NCI-H510A treated with DMSO at 0.1 percent for 48 hours (cell line): Measurements from ENCODE around the gene GNAL.
A peak's percentile ranks its signal among the peaks of the same experiment; 100 is the strongest.
"Not testable (repeated sequence)": the region's sequence is repeated elsewhere in the genome, so short reads cannot be mapped to it uniquely, and the experiment has no call there.

Experiments used
- DNase-seq: peaks from one replicate; lab custom pipeline; 2025; lab: John Stamatoyannopoulos, UW

Gene GNAL

DNA sequence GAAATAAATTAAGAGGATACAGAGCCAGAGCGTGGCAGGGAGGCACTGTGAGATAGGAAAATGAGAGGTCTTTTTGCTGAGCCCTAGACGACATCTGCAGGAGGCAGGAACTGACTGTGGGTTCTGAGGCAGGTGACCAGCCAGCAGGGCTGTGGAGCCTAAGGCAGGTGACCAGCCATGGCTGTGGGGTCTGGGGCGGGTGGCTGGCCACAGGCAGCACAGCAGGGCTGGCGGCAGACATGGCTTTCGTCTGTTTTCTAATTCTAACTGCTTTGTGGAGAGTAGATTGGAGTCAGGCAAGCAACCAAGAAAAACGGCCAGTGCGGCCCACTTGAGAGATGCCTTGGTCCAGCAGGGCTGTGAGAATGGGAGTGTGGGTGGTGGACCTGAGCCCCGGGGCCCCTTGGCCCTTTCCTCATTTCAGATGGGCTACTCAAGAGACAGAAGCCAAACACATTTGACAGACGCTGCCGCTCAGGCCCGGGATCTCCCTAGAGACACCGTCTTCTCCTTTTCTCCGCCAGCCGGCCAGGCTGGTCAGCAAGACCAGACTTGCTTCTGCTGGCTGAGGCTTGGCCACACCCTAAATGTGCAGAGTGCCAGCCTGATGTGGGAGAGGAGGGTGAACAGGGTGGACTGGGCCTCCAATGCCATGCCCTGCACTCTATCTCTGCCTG, 19.7 kb upstream of the GNAL start:
- DNase-seq = peak; percentile 23

DNA sequence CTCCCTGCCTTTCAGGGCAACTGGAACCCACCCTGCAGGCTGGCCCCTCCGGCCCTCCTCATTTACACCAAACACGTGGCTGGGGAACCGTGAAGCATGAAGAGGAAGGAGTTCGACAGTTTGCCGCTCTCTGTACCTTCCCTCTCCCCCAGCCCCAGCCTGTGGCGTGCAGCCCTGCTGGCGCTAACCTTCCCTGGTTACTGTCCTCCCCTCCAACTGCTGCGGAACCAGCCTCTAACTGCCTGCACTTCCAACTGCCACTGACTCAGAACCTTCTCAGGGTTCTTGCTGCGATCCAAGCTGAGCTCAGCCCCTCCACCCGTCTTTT, 19.2 kb upstream of the GNAL start:
- DNase-seq = no peak

DNA sequence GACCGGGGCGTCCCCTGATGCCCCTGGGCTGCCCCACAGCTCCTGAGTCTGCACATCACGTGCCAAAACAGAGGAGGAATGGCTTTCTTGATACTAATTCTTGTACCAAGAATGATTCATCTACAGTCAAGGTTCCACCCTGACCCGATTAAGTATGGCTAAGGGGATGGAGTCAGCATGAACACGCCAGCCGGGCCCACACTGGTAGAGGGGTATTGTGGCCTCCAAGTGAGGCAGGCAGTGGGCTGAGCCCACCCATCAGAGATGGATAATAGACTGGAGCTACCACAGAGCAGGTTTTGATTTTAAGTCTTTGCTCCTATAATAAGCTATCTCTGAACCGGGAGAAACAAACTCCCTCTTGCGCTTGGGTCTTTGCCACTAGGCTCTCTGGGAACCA, 17.9 kb upstream of the GNAL start:
- DNase-seq = no peak

DNA sequence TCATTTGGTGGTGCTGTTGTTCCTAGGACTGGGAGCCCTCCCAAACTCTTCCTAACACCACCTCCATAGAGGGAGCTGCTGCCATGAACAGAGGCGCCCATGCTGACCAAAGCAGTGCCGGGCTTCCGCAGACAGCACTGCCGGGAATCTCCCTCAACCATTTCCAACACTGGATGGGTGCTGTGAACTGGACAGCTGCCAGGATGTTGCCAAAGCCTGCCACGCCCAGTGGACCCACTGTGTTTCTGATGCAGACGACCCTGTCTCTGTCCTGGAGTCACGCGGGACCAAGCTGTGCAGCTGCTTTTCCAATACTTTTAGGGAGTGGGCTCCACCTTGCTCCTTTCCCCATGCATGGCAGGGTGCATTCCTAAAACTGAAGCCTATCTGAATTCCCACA, 16.9 kb upstream of the GNAL start:
- DNase-seq = no peak

DNA sequence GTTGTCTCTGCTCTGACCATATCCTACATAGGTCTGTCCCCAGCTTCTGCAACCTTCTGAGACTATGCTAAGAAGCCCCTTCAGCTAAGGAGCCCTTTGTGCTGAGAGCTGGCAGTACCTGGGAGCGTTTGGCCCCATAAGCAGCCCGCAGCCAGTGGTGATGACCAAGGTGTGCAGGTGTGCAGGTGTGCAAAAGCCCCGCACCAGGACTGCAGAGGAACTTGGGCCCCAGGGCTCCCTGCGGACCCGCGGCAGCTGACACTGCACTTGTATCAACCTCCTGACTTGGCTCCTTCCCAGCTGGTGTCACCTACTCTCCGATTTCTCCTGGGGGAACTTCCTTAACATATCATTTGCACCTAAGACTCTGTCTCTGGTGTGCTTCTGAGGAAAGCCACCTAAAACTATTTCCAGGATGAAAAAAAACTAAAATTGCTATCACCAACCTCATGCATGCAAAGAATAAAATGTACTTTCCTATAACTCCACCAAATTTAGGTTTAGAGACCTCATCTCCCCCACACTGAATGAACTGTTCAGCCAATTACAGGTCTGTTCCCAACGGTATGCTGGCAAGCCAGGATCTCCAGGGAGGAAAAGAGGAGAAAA, 16.1 kb upstream of the GNAL start:
- peak; percentile 7 for DNase-seq

DNA sequence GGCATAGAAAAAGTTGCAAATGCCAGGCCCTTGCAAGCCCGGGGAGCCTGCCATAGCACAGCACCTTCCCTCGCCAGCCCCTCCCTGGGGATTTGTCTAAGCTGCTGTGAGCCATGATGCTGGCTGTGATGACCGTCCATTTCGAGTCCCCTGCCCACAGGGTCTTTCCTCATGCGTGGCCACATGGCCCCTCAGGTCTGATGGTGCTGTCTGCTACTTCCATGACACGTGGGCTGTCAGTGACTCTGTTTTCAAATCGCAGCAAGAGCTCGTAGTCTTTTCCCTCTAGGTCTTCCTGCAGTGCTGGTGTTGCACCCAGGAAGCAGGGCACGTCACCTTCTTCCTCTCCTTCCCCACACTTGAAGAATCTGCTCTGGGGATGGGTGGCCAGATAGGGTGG, 15.5 kb upstream of the GNAL start:
- DNase-seq = no peak

DNA sequence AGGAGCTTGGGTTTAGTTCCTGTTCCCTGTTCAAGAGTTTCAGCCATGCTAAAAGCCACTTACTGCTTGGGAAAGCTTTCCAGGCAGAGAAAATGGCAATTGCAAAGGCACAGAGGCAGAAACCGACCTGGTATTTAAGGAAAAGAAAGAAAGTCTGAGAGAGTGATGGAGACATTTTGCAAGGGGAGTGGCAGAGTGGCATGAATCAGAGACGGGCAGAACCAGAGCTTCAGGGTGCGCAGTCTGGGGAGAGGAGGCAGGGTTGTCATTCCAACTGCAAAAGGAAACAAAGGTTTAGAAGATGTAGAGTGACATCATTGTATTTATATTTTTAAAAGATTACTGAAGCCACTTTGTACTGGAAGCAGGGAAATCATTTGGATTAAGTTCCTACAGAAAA, 14.9 kb upstream of the GNAL start:
- no peak for DNase-seq

DNA sequence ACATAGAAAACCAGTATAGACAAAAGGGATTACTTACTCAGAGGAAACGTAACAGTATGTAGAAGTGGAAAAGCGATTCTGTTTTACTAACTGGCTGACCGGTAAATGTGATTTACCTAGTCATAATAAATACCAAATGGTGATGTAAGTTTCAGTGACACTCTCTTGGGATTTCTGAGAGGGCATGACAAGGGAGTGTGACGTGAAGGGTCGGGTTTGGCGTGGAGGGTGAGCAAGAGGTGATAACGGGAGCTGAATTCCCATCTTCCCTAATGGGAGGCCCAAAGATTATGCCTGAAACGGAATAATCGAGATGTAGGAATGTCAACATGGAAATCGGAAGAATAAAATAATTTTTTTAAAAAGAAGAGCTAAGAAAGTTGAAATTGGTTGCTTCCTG, 12.7 kb upstream of the GNAL start:
- DNase-seq = no peak

DNA sequence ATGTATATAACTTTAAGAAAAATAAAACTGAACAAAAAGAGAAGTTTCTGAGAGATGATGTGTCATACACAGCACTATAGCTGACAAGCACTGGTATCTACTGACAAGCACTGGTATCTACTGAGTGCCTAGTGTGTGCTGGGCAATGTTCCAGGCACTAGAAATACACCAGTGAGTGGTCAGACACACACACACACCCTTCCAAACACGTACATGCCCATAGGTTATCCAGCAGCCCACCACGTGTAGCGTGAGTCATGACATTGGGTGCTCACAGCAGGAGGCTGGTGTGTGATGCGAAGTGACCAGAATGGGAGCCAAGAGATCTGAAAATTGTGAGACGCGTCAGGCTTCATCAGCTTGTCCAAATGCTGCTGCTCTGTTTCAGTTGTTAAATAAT, 12.2 kb upstream of the GNAL start:
- no peak for DNase-seq

DNA sequence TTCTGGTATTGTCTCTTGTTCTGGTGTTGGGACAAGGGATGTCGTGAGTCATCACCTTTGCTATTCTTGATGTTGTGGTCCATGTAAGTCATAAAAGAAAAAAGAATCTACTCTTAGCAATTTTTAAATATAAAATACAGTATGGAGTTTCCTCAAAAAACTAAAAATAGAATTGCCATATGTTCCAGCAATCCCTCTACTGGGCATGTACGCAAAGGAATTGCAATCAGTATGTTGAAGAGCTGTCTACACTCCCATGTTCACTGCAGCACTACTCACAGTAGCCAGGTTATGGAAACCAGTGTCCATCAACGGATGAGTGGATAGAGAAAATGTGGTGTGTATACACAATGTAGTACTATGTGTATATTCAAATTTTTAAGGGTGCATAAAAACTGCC, 10.9 kb upstream of the GNAL start:
- DNase-seq = no peak

DNA sequence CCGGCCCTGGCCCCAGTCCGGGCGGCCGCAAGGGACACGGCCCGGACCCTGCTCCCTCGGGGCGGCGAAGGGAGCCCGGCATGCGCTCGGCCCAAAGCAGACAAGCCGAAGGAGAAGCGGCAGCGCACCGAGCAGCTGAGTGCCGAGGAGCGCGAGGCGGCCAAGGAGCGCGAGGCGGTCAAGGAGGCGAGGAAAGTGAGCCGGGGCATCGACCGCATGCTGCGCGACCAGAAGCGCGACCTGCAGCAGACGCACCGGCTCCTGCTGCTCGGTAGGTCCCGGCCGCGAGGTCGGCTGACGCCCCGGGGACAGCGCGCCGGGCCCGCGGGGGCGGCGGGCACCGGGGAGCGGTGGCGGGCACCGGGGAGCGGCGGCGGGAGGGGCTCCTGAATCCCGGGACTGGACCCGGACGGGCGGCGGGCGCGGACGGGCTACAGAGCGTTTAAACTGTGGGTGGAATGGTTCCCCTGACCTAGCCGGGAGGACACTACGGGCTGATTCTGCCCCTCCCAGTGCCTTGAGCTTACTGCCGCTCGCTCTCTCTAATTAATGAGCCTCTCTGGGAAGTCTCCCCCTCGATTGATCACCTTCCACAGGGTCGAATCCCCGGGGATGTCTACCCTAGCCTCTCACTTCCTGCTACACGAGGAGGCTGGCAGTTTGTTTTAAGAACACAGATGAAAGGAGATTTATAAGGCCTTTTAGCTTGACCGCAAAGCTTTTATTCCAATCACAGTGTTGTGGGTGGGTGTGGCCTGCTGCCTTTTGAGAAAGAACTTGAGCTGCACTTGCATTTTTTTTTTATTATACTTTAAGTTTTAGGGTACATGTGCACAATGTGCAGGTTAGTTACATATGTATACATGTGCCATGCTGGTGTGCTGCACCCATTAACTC, 853 bp downstream of the GNAL start:
- DNase-seq = peak; percentile 41

DNA sequence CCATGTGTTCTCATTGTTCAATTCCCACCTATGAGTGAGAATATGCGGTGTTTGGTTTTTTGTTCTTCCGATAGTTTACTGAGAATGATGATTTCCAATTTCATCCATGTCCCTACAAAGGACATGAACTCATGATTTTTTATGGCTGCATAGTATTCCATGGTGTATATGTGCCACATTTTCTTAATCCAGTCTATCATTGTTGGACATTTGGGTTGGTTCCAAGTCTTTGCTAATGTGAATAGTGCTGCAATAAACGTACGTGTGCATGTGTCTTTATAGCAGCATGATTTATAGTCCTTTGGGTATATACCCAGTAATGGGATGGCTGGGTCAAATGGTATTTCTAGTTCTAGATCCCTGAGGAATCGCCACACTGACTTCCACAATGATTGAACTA, 1.6 kb downstream of the GNAL start:
- DNase-seq = not testable (repeated sequence)

DNA sequence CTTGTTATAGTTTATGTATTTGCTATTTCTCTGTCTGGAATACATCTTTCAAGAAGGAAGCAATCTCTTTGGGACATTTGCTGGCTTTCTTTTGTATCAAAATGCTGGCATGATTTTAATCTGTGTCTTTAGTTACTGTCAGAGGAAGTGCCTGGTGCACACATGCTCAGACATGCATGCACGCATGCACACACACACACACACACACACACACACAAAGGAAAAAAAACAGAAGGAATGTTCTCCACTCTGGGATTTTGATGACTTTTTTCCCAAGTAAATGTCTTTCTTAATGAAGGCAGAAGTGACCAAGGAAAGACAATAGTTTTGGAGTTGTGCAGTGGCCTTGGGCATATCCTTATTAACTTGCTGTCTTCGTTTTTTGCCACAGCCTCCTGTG, 6.7 kb downstream of the GNAL start:
- DNase-seq = no peak

DNA sequence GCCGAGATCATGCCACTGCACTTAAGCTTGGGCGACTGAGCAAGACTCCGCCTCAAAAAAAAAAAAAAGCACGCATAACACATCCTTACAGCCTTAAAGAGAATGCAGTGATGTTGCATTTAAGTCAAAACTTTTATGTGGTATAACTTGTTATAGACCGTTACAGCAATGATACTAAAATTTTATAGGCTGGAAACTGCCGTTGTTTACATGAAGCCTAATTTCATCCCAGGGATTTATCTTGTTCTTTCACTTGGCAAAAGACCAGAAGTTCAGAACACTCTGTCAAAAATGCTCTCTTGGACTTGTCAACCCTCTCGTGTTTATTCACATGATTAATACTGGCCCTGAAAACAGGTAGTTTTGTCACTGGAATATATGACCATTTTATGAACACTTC, 7.4 kb downstream of the GNAL start:
- no peak for DNase-seq

DNA sequence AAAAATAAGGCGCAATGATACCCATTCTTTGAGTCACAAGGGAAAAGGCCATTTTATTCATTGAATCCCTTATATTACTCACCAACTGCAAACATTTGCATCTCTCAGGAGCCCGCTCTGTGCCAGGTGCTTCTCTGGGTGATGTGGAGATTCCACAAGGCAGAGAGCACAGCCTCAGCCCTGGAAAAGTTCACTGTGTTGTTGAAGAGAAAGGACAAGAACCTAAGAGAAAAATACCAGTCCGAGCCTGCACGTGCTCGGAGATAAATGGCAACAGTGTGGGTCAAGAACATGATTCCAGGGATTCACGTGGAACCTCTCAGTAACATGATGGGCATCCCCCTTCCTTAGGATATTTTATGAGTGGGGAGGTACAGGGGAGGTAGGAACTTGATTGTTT, 11.8 kb downstream of the GNAL start:
- no peak for DNase-seq

DNA sequence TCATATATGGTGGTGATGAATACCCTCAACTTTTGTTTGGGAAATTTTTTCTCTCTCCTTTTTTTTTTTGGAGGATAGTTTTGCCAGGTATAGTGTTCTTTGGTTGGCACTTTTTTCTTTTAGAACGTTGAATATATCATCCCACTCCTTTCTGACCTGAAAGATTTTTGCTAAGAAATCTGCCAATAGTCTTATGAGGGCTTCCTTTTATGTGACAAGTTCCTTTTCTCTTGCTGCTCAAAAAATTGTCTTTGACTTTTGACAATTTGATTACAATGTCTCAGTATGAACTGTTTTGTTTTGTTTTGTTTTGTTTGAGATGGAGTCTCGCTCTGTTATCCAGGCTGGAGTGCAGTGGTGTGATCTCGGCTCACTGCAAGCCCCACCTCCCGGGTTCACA, 21.5 kb downstream of the GNAL start:
- no peak for DNase-seq

DNA sequence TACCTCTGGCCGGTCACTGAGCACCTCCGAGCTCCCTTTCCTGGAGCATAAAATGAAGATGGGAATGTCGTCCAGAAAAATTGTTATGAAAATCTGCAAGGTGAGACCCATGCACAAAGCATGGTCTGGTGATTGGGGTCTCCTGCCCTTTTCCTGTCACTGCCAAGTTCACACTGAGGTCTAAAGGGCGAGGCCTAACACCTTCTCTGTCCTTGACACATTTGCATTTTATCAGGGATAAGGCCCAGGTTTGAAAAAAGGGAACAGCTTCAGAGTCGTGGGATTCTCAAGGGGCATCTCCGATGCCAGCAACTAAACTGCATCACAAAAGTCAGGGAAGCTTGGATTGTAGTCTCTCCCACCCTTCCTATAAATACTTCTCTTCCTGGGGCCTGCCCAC, 24.7 kb downstream of the GNAL start:
- DNase-seq = no peak

DNA sequence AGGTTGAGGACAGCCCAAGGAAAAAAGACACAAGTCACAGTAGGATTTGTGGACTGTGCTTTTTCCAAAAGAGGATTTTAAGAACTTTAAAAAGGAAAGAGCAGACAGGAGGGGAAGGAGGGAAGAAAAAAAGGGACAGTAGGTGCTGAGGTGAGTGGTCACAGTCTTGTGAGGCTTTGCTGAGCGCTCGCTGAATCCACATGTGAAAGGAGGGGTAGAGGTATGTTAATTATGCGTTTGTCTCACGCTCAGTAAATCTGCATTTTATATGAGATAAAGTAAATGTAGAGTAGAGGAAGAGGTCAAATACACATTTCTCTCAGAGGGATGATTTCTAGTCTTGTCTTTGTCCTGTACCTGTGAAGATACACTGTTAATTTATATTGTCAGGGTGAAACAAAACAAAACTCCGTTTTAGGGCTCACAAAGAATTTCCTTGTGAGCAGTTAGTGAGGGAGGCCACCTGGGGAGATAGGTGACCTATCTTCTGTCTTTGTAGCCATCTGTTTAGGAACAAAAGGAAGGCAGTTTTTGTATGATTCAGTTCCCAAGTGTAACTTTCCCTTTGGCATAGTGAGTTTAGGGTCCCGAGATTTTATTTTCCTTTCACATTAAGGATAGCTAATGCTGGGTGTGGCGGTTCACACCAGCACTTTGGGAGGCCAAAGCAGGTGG, 25.3 kb downstream of the GNAL start:
- no peak for DNase-seq

DNA sequence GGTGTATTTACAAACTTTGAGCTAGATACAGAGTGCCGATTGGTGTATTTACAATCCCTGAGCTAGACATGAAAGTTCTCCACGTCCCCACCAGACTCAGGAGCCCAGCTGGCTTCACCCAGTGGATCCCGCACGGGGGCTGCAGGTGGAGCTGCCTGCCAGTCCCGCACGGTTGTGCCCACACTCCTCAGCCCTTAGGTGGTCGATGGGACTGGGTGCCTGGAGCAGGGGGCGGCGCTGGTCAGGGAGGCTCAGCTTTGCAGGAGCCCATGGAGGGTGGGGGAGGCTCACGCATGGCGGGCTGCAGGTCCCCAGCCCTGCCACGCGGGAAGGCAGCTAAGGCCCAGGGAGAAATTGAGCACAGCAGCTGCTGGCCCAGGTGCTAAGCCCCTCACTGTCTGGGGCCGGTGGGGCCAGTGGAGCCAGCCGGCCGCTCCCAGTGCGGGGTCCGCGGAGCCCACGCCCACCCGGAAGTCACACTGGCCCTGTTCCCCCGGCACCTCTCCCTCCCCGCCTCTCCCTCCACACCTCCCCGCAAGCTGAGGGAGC, 27.8 kb downstream of the GNAL start:
- DNase-seq = not testable (repeated sequence)

DNA sequence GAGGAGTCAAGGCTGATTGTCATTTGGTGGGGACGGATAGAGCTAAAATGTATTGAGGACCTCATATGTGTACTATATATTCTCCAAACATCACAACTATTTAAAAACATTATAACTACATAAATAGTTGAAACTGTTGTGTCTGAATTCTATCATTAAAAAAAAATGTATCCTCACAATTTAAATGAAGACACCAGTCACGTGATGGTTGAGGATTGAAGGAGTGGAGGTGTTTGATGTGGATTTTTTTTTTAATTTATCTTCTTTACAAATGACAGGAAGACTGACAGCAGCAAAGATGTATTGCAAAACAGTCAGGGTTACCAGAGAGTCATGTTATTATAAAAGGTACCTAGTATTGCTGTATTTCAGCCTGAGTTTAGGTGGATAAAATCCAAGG, 30.0 kb downstream of the GNAL start:
- no peak for DNase-seq

DNA sequence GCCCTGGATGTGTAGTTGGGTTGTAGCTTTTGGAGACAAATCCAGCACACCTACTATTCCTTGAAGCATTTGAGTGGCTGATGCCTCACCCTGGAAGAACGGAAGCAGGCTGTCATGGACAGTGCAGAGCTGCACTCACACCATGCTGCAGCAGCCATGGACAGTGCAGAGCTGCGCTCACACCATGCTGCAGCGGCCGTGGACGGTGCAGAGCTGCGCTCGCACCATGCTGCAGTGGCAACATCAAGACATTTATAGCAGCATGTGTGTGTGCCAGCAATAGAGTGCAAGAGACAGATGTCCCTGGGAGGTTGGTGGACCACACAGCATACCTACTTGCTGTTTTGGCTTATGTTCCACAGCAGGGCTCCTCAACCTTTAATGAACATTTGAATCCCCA, 30.6 kb downstream of the GNAL start:
- no peak for DNase-seq

DNA sequence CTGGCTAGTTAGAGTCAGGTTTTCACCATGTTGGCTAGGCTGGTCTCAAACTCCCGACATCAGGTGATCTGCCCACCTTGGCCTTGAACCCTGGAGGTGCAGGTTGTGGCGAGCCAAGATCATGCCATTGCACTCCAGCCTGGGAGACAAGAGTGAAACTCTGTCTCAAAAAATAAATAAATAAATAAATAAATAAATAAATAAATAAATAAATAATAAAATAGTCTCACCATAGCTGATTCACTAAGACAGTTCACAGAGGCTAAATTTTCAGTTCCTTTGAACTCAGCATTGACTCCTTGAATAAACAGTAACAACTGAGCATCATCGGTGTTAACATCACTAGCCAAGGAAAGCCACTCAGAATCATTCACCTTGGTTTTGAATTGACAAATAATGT, 32.7 kb downstream of the GNAL start:
- DNase-seq = no peak

DNA sequence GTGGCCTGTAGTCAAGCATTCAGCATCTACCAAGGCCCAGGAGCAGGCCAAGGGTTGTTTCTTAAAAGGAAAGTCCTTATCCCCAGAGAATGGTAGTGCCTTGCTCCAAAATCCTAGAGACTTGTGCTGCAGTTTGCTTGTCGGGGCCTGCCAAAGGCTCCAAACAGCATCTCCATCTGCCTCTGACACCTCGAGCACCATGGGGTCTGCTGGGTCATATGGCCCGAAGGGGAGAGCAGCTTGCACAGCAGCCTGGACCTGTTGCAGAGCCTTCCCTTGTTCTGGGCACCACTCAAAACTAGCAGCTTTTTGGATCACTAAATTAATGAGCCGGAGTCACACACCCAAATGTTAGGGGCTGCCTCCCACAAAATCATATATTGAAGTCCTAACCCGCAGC, 35.7 kb downstream of the GNAL start:
- no peak for DNase-seq
